Measurements from ENCODE around the gene PAWR.
"Not testable (repeated sequence)": the region's sequence is repeated elsewhere in the genome, so short reads cannot be mapped to it uniquely, and the experiment has no call there.

DNA sequence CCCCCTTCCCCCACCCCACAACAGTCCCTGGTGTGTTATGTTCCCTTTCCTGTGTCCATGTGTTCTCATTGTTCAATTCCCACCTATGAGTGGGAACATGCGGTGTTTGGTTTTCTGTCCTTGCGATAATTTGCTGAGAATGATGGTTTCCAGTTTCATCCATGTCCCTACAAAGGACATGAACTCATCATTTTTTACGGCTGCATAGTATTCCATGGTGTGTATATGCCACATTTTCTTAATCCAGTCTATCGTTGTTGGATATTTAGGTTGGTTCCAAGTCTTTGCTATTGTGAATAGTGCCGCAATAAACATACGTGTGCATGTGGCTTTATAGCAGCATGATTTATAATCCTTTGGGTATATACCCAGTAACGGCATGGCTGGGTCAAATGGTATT is 64.0 kb downstream of the PAWR start:
- not testable (repeated sequence) for TF ChIP-seq POLR2A, POLR2AphosphoS5, CTCF (IDR thresholded peaks at IDR 0.05)
